Tibial nerve (tissue), 4 donors: ENCODE measurements around the gene SDC1. TPM values are rescaled to one million over a fixed set of nuclear protein-coding genes. Genes with fewer than 3 reads are reported as not detected.
"Not testable (repeated sequence)": the region's sequence is repeated elsewhere in the genome, so short reads cannot be mapped to it uniquely, and the experiment has no call there.

ENCODE experiments used
- DNase-seq, 2 donors: peaks; one replicate each; pipeline ENCODE4 v3.0.0-alpha.2; 2019; ENCODE audit warnings: low spot score in 2 of 2
- H3K27ac ChIP-seq, 4 donors: fragments of 200-600 bp; sonication (generic) in 3 of 4; one replicate each; pipeline ENCODE4 v1.5.1; 2017 to 2019; ENCODE audit warnings: mild to moderate bottlenecking in 1 of 4
- H3K27me3 ChIP-seq, 2 donors: fragments of 200-600 bp; sonication (generic) in 1 of 2; one replicate each; pipeline versions ENCODE4 v1.5.1 to v1.6.0; 2017 to 2019
- H3K36me3 ChIP-seq, 3 donors: fragments of 200-600 bp; sonication (generic); one replicate each; pipeline ENCODE4 v1.5.1; 2018 to 2019
- H3K4me1 ChIP-seq, 4 donors: fragments of 200-600 bp; sonication (generic) in 3 of 4; one replicate each; pipeline ENCODE4 v1.5.1; 2017 to 2019
- H3K4me3 ChIP-seq, 4 donors: fragments of 200-600 bp; sonication (generic) in 3 of 4; one replicate each; pipeline ENCODE4 v1.5.1; 2017 to 2019; ENCODE audit warnings: mild to moderate bottlenecking in 1 of 4, moderate library complexity in 1 of 4
- H3K9me3 ChIP-seq, 4 donors: fragments of 200-600 bp; sonication (generic) in 3 of 4; one replicate each; pipeline ENCODE4 v1.5.1; 2017 to 2019
- EP300 ChIP-seq, 2 donors: sonication (generic); formaldehyde crosslinking; IDR thresholded peaks; one replicate each; pipeline ENCODE4 v1.6.1; 2017; ENCODE audit warnings: antibody characterized with exemption in 2 of 2, mild to moderate bottlenecking in 1 of 2
- POLR2A ChIP-seq, 2 donors: fragments of 450-650 bp; IDR thresholded peaks; one replicate each; pipeline ENCODE4 v1.6.1; 2017; ENCODE audit warnings: antibody characterized with exemption in 2 of 2, mild to moderate bottlenecking in 2 of 2, moderate library complexity in 2 of 2
- WGBS, 2 donors: methylation state at CpG; one replicate each; pipeline ENCODE4 v1.1.5; 2018; 5-methylcytosine and 5-hydroxymethylcytosine counted together
- total RNA-seq, 4 donors: library from RNA; depleted of rRNA; stranded (reverse); fragments of >200 nt; gene quantifications; one replicate each; pipeline ENCODE4 v1.1.0, GENCODE V29; 2016
- TF ChIP-seq, protein P1 (sequence below), 5 experiments: fragments of 200-600 bp in 3 of 5; fragments of 450-650 bp in 2 of 5; sonication (generic) in 3 of 5; IDR thresholded peaks; one replicate each; pipeline ENCODE4 v1.5.1; 2016 to 2019; ENCODE audit warnings: antibody characterized with exemption in 5 of 5, mild to moderate bottlenecking in 3 of 5, moderate library complexity in 2 of 5

SDC1 gene, protein sequence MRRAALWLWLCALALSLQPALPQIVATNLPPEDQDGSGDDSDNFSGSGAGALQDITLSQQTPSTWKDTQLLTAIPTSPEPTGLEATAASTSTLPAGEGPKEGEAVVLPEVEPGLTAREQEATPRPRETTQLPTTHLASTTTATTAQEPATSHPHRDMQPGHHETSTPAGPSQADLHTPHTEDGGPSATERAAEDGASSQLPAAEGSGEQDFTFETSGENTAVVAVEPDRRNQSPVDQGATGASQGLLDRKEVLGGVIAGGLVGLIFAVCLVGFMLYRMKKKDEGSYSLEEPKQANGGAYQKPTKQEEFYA
- total RNA-seq: 1 to 10 TPM in 2 of 4 donors, under 1 TPM in 2; 0.78 to 2.8 (median 1.7) TPM

DNA sequence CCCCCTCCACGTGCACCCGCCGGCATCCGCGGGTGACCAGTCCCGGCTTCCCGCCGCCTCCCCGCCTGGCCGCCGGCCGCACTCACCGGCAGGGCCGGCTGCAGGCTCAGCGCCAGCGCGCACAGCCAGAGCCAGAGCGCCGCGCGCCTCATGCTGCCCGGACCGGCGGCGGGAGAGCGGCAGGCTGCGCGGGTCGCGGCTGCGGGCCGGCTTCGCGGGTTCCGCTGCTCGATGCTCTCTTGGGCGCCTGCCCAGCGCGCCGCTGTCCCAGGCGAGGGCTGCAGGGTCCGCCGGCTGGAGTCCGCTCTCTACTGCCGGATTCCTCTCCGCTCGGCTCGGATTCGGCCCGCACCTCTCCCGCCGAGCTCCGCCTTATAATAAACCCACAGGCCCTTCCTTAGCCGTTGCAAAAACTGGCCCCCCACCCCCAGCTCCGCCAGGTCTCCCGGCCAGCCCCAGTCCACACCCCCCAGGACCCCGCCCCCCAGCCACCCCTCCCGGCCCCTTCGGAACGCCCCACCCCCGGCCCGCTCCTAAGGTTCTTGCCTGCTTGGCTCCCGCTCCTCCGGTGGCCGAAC is at the start of gene SDC1:
SDC1 (minus strand) TSS at position 415 of the 578 bp plus-strand sequence; CDS start at position 152, 263 bp downstream.
- TF ChIP-seq EP300 (IDR thresholded peaks at IDR 0.05) (no peak), POLR2A (IDR thresholded peaks at IDR 0.05) (no peak)
- TF ChIP-seq, protein P1, sequence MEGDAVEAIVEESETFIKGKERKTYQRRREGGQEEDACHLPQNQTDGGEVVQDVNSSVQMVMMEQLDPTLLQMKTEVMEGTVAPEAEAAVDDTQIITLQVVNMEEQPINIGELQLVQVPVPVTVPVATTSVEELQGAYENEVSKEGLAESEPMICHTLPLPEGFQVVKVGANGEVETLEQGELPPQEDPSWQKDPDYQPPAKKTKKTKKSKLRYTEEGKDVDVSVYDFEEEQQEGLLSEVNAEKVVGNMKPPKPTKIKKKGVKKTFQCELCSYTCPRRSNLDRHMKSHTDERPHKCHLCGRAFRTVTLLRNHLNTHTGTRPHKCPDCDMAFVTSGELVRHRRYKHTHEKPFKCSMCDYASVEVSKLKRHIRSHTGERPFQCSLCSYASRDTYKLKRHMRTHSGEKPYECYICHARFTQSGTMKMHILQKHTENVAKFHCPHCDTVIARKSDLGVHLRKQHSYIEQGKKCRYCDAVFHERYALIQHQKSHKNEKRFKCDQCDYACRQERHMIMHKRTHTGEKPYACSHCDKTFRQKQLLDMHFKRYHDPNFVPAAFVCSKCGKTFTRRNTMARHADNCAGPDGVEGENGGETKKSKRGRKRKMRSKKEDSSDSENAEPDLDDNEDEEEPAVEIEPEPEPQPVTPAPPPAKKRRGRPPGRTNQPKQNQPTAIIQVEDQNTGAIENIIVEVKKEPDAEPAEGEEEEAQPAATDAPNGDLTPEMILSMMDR (IDR thresholded peaks at IDR 0.05): no peak
- whole genome bisulfite sequencing, 2 donors: 1% methylated on average over 15 to 27 of the region's 65 CpGs

DNA sequence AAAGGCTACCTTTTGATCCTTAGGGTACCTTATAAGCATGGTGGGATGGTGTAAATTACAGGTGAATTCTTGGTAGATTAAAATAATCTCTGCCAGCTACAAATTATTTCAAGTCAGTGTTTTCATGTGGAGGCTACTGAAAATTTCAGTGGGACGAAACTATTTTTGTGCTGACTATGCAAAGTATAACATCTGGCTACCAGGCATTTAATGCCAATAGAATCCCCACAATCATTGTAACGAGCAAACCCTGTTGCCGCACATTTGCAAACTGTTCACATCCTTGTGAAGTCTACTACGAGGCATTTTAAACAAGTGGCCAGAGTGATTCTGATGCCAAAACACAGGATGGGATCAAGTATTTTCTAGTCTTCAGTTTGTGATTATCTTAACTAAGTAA is 48.1 kb upstream of the SDC1 start:
- Histone ChIP-seq H3K4me1 (peaks cover 0 to 5% (median 0%) of the 10 kb centered on the region in 4 donors), H3K27ac (no peak overlapping the region), H3K27me3 (no peaks in the 10 kb centered on the region), H3K4me3 (no peak overlapping the region), H3K36me3 (peaks cover 0 to 16% (median 5%) of the 10 kb centered on the region in 3 donors), H3K9me3 (no peaks in the 10 kb centered on the region)
- TF ChIP-seq EP300 (IDR thresholded peaks at IDR 0.05) (no peak), POLR2A (IDR thresholded peaks at IDR 0.05) (no peak)
- TF ChIP-seq, protein P1 (IDR thresholded peaks at IDR 0.05): no peak
- WGBS, 2 donors: 80 to 88% methylated on average over 4 of the region's 4 CpGs
- DNase-seq: no peak

More for the DNA sequence above, at the start of gene SDC1:
- H3K36me3 ChIP-seq: no peaks in the 10 kb centered on the region
- peaks cover 0 to 29% (median 12%) of the 10 kb centered on the region in 4 donors for H3K4me1 ChIP-seq
- no peaks in the 10 kb centered on the region for H3K9me3 ChIP-seq
- DNase-seq: no peak
- H3K4me3 ChIP-seq: peak within 1 kb of the TSS; percentile 35 to 62 (median 51)
- peaks cover 0 to 29% of the 10 kb centered on the region in 2 donors for H3K27me3 ChIP-seq
- H3K27ac ChIP-seq: peak within 1 kb of the TSS in 1 of 4 donors; percentile 73

DNA sequence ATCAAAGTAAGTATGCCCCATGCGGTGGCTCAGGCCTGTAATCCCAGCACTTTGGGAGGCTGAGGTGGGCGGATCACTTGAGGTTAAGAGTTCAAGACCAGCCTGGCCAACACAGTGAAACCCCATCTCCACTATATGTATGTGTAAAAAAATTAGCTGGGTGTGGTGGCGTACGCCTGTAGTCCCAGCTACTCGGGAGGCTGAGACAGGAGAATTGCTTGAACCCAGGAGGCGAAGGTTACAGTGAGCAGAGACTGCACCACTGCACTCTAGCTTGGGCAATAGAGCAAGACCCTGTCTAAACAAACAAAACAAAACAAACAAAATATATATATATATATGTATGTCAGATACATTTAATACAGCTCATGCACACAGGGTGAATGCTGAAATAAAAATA is 43.4 kb upstream of the SDC1 start:
- H3K27ac ChIP-seq, H3K4me3 ChIP-seq, H3K4me1 ChIP-seq, H3K9me3 ChIP-seq, DNase-seq, H3K27me3 ChIP-seq: not testable (repeated sequence)
- WGBS, 2 donors: 95 to 100% methylated on average over 6 of the region's 6 CpGs
- peaks cover 0 to 36% (median 6%) of the 10 kb centered on the region in 3 donors for H3K36me3 ChIP-seq

DNA sequence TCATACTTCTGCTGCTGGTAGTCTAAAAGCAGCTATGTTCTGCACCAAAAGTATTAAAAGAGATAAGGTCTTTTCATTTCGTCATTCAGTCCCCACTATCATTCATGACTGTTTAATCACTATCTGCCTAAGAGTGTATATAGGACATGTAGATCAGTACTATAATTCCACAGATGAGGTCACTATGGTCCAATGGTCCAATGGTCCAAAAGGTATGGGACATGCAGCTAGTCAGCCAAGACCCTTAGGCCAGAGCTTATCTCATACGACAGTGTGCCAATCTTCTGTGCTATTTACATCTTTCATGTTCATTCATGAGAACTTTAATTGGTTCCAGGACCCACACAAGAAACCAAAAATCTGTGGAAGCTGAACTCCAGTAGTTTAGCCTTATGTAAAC is 42.6 kb upstream of the SDC1 start:
- H3K9me3 ChIP-seq: no peaks in the 10 kb centered on the region
- 65 to 98% methylated on average over 2 of the region's 2 CpGs for WGBS, 2 donors
- DNase-seq: no peak

DNA sequence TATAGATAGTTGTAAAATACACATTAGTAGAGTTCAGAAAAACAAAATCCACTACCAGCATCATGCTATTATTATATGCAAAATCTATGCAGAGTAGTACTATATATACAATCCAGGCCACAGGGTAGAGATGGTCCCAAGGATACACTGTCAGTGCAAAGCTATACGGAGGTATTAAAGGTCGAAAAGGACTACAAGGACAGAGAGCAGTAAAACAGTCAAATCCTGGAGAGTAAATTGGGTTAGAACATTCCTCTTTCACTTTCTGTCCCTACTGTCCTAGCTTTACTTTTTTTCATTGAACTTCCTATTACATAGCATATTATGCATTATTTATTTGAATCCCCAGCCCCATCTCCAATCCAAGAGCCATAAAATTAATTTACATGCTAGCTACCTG is 39.7 kb upstream of the SDC1 start:
- TF ChIP-seq POLR2A (IDR thresholded peaks at IDR 0.05): no peak
- TF ChIP-seq EP300 (IDR thresholded peaks at IDR 0.05): no peak
- TF ChIP-seq, protein P1 (IDR thresholded peaks at IDR 0.05): no peak
- 82 to 86% methylated on average over 2 of the region's 2 CpGs for WGBS, 2 donors
- Histone ChIP-seq H3K4me3 (no peak overlapping the region), H3K36me3 (peaks cover 0 to 55% (median 13%) of the 10 kb centered on the region in 3 donors), H3K27me3 (no peaks in the 10 kb centered on the region), H3K9me3 (no peaks in the 10 kb centered on the region), H3K27ac (no peak overlapping the region), H3K4me1 (no peaks in the 10 kb centered on the region)
- DNase-seq: no peak

More for the DNA sequence above, 42.6 kb upstream of the SDC1 start:
- Histone ChIP-seq H3K27ac (no peak overlapping the region), H3K4me1 (no peaks in the 10 kb centered on the region), H3K36me3 (peaks cover 0 to 38% (median 6%) of the 10 kb centered on the region in 3 donors), H3K4me3 (no peak overlapping the region), H3K27me3 (no peaks in the 10 kb centered on the region)
- TF ChIP-seq, protein P1 (IDR thresholded peaks at IDR 0.05): no peak
- TF ChIP-seq EP300 (IDR thresholded peaks at IDR 0.05) (no peak), POLR2A (IDR thresholded peaks at IDR 0.05) (no peak)
